Body of pancreas (tissue), 4 donors: Measurements from ENCODE around the gene ANKS1B. TPM values are rescaled to one million over a fixed set of nuclear protein-coding genes. Genes with fewer than 3 reads are reported as not detected.

Experiments
- ATAC-seq: fragments of 150-250 bp; one replicate; pipeline ENCODE4 v1.9.1; 2016
- DNase-seq, 4 donors: peaks; one replicate each; pipeline ENCODE4 v3.0.0-alpha.2; 2019
- H3K27ac ChIP-seq, 4 donors: fragments of 200-600 bp; sonication (generic); 1 replicate in 3 of 4; 2 replicates in 1 of 4; pipeline versions ENCODE4 v1.5.1 to v1.6.1; 2016 to 2019; ENCODE audit warnings: mild to moderate bottlenecking in 1 of 4, mixed read lengths in 1 of 4, moderate library complexity in 1 of 4
- H3K27me3 ChIP-seq, 2 donors: fragments of 200-600 bp; sonication (generic); one replicate each; pipeline ENCODE4 v1.6.0; 2016; ENCODE audit warnings: mild to moderate bottlenecking in 1 of 2
- H3K36me3 ChIP-seq, 2 donors: fragments of 200-600 bp; sonication (generic); replicated peaks in 1 of 2; 2 replicates each; pipeline ENCODE4 v1.5.1; 2016; ENCODE audit warnings: low read depth in 2 of 2; ENCODE audit not compliant: insufficient read depth in 1 of 2
- H3K4me1 ChIP-seq: fragments of 200-600 bp; sonication (generic); one replicate; pipeline ENCODE4 v1.6.0; 2016
- H3K4me3 ChIP-seq, 2 donors: fragments of 200-600 bp; sonication (generic); 1 replicate in 1 of 2; 2 replicates in 1 of 2; pipeline ENCODE4 v1.5.1; 2016 to 2019
- H3K9me3 ChIP-seq, 3 donors: fragments of 200-600 bp; sonication (generic); 1 replicate in 2 of 3; 2 replicates in 1 of 3; pipeline ENCODE4 v1.5.1; 2016
- CTCF ChIP-seq, 7 experiments: fragments of 450-650 bp in 4 of 7; fragments of 200-600 bp in 3 of 7; sonication (generic) in 3 of 7; IDR thresholded peaks; one replicate each; pipeline ENCODE4 v1.5.1; 2016 to 2019; ENCODE audit warnings: antibody characterized with exemption in 7 of 7
- POLR2A ChIP-seq, 3 donors: fragments of 450-650 bp; IDR thresholded peaks; one replicate each; pipeline ENCODE4 v1.6.1; 2016; ENCODE audit warnings: antibody characterized with exemption in 3 of 3, mild to moderate bottlenecking in 2 of 3
- WGBS, 2 donors: methylation state at CpG; one replicate each; pipeline ENCODE4 v1.1.5; 2017; 5-methylcytosine and 5-hydroxymethylcytosine counted together
- intact Hi-C: fragments of 100-400 bp; cut with DNase I; formaldehyde crosslinking; loops from one replicate; pipeline ENCODE4 v1.15.1; 2023
- total RNA-seq, 2 donors: library from RNA; depleted of rRNA; stranded (reverse); fragments of >200 nt; gene quantifications; one replicate each; pipeline ENCODE4 v1.1.0, GENCODE V29; 2016

Gene ANKS1B
- total RNA-seq, 2 donors from 2014 or later: 2.1 to 10.2 TPM

- intact Hi-C loops: no loop called here
- ATAC-seq (no peak), DNase-seq (no peak)
- Histone ChIP-seq H3K27me3 (no peaks in the 10 kb centered on the region), H3K27ac (no peak overlapping the region), H3K36me3 (no peaks in the 10 kb centered on the region), H3K4me1 (no peaks in the 10 kb centered on the region), H3K4me3 (no peak overlapping the region), H3K9me3 (peaks cover 0 to 5% (median 0%) of the 10 kb centered on the region in 3 donors)
- TF ChIP-seq POLR2A (IDR thresholded peaks at IDR 0.05): no peak
- TF ChIP-seq CTCF (IDR thresholded peaks at IDR 0.05): no peak
- 29 to 40% methylated on average over 2 of the region's 2 CpGs for WGBS, 2 donors
Observed at GRCh38 chr12:99523853-99524252, 460.9 kb downstream of the ANKS1B start.

GRCh38 chr12:99522456-99522855 is 462.3 kb downstream of the ANKS1B start:
- 18 to 29% methylated on average over 2 of the region's 2 CpGs for WGBS, 2 donors
- intact Hi-C loops: no loop called here
- no peaks in the 10 kb centered on the region for H3K27me3 ChIP-seq
- no peak overlapping the region for H3K27ac ChIP-seq
- H3K36me3 ChIP-seq: no peaks in the 10 kb centered on the region
- peaks cover 0 to 5% (median 0%) of the 10 kb centered on the region in 3 donors for H3K9me3 ChIP-seq
- no peak for ATAC-seq
- no peak overlapping the region for H3K4me3 ChIP-seq
- H3K4me1 ChIP-seq: no peaks in the 10 kb centered on the region
- TF ChIP-seq CTCF (IDR thresholded peaks at IDR 0.05): no peak
- TF ChIP-seq POLR2A (IDR thresholded peaks at IDR 0.05): no peak
- no peak for DNase-seq

- no peak for ATAC-seq
Observed at GRCh38 chr12:99521664-99522063, 463.1 kb downstream of the ANKS1B start.

GRCh38 chr12:99513066-99513465 is 471.7 kb downstream of the ANKS1B start:
- H3K9me3 ChIP-seq: no peaks in the 10 kb centered on the region
- ATAC-seq: no peak
- no peak overlapping the region for H3K27ac ChIP-seq
- no peaks in the 10 kb centered on the region for H3K36me3 ChIP-seq
- H3K27me3 ChIP-seq: no peaks in the 10 kb centered on the region
- DNase-seq: no peak
- no peak overlapping the region for H3K4me3 ChIP-seq
- TF ChIP-seq CTCF (IDR thresholded peaks at IDR 0.05): no peak
- no peak for TF ChIP-seq POLR2A (IDR thresholded peaks at IDR 0.05)
- 40 to 41% methylated on average over 2 of the region's 2 CpGs for WGBS, 2 donors
- no peaks in the 10 kb centered on the region for H3K4me1 ChIP-seq
- intact Hi-C loops: no loop called here

More at GRCh38 chr12:99521664-99522063, 463.1 kb downstream of the ANKS1B start:
- H3K4me1 ChIP-seq: no peaks in the 10 kb centered on the region
- intact Hi-C loops: no loop called here
- no peaks in the 10 kb centered on the region for H3K27me3 ChIP-seq
- no peak overlapping the region for H3K4me3 ChIP-seq
- no peaks in the 10 kb centered on the region for H3K36me3 ChIP-seq
- H3K27ac ChIP-seq: no peak overlapping the region
- DNase-seq: no peak
- TF ChIP-seq CTCF (IDR thresholded peaks at IDR 0.05): no peak
- no peak for TF ChIP-seq POLR2A (IDR thresholded peaks at IDR 0.05)
- 63 to 64% methylated on average over 3 of the region's 3 CpGs for whole genome bisulfite sequencing, 2 donors
- peaks cover 0 to 5% (median 0%) of the 10 kb centered on the region in 3 donors for H3K9me3 ChIP-seq

- intact Hi-C loops: no loop called here
- H3K36me3 ChIP-seq: no peaks in the 10 kb centered on the region
- H3K9me3 ChIP-seq: no peaks in the 10 kb centered on the region
- H3K27me3 ChIP-seq: no peaks in the 10 kb centered on the region
- H3K27ac ChIP-seq: no peak overlapping the region
- ATAC-seq (no peak), DNase-seq (no peak)
- TF ChIP-seq CTCF (IDR thresholded peaks at IDR 0.05) (no peak), POLR2A (IDR thresholded peaks at IDR 0.05) (no peak)
- H3K4me1 ChIP-seq: no peaks in the 10 kb centered on the region
- 55 to 66% methylated on average over 3 of the region's 3 CpGs for WGBS, 2 donors
- no peak overlapping the region for H3K4me3 ChIP-seq
Observed at GRCh38 chr12:99505805-99506204, 478.9 kb downstream of the ANKS1B start.
